Natural killer cell (primary cell): ENCODE data around the gene CPSF4L. TPM values are rescaled to one million over a fixed set of nuclear protein-coding genes. Genes with fewer than 3 reads are reported as not detected.

ENCODE experiments used
- ATAC-seq, 3 donors: fragments of 150-1000 bp in 2 of 3; fragments of 200-7000 bp in 1 of 3; cut with Tn5 transposase; 1 replicate in 1 of 3; 2 replicates in 2 of 3; pipeline ENCODE4 v1.10.0; 2021; ENCODE audit warnings: mild to moderate bottlenecking in 2 of 3, moderate library complexity in 2 of 3
- DNase-seq, 2 donors: peaks; one replicate each; pipeline versions ENCODE4 v3.0.0 to v3.0.0-alpha.2; 2013 to 2021; ENCODE audit warnings: mixed read lengths in 1 of 2
- H3K27ac ChIP-seq: one replicate; pipeline ENCODE4 v1.5.1; 2013; ENCODE audit warnings: mild to moderate bottlenecking, low read length
- H3K27me3 ChIP-seq: one replicate; pipeline ENCODE4 v1.6.1; 2013; ENCODE audit warnings: low read length; ENCODE audit not compliant: control insufficient read depth, insufficient read depth
- H3K36me3 ChIP-seq: one replicate; pipeline ENCODE4 v1.6.1; 2013; ENCODE audit warnings: low read length; ENCODE audit not compliant: control insufficient read depth, insufficient read depth
- H3K4me1 ChIP-seq: one replicate; pipeline ENCODE4 v1.6.1; 2013; ENCODE audit warnings: low read length; ENCODE audit not compliant: control insufficient read depth, insufficient read depth
- H3K4me3 ChIP-seq: one replicate; pipeline ENCODE4 v1.5.1; 2013; ENCODE audit warnings: low read length
- H3K9me3 ChIP-seq: one replicate; pipeline ENCODE4 v1.6.1; 2013; ENCODE audit warnings: low read length; ENCODE audit not compliant: control insufficient read depth, insufficient read depth
- H3K27ac Mint-ChIP-seq, 2 donors: one replicate each; pipeline ENCODE4 v1.8.0; 2022; ENCODE audit warnings: mild to moderate bottlenecking in 2 of 2, mixed read lengths in 2 of 2, moderate library complexity in 1 of 2
- H3K27me3 Mint-ChIP-seq, 2 donors: one replicate each; pipeline ENCODE4 v1.8.0; 2022; ENCODE audit warnings: low read depth in 2 of 2, mixed read lengths in 2 of 2
- H3K36me3 Mint-ChIP-seq: one replicate; pipeline ENCODE4 v1.8.0; 2022; ENCODE audit warnings: mixed read lengths
- H3K4me1 Mint-ChIP-seq, 2 donors: one replicate each; pipeline ENCODE4 v1.8.0; 2022; ENCODE audit warnings: mixed read lengths in 2 of 2
- H3K4me3 Mint-ChIP-seq: one replicate; pipeline ENCODE4 v1.8.0; 2022; ENCODE audit warnings: mild to moderate bottlenecking, moderate library complexity, mixed read lengths
- H3K9me3 Mint-ChIP-seq, 2 donors: one replicate each; pipeline ENCODE4 v1.8.0; 2022; ENCODE audit warnings: mixed read lengths in 2 of 2
- WGBS: methylation state at CpG from one replicate; pipeline ENCODE4 v1.1.7; 2013; ENCODE audit warnings: missing lambda C conversion rate; ENCODE audit not compliant: insufficient coverage; 5-methylcytosine and 5-hydroxymethylcytosine counted together
- intact Hi-C: fragments of 100-400 bp; cut with micrococcal nuclease; formaldehyde crosslinking; loops from one replicate; pipeline ENCODE4 v1.14.2; 2022
- total RNA-seq, 4 donors: library from RNA; stranded (reverse); fragments of 120-200 nt in 1 of 4; gene quantifications; one replicate each; pipeline versions ENCODE4 v1.2.3 to v1.2.4, GENCODE V29; 2013 to 2022
- TF ChIP-seq, protein P1 (sequence below): fragments of 200-600 bp; IDR thresholded peaks from one replicate; pipeline ENCODE4 v1.8.0; 2022; ENCODE audit warnings: antibody characterized with exemption

CPSF4L gene
- total RNA-seq, 3 donors from 2014 or later (not counting 1 experiment from before 2014, with no cell fraction given): not detected

DNA sequence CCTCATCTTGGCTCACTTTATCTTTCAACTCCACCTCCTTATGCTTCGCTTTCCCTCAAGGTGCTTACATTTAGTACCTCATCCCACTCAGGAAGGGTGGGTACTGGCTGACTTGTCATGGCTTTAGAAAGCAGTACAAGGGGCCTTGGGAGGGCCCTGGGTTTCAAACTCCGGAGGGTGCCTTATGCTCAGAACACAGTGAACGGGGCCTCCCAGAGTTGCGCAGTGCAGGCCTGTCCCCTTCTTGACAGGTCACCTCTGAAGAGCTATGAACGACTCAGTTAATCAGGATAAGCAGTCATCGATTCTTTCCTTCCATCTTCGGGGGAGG, 62.8 kb downstream of the CPSF4L start:
- Mint-ChIP-seq H3K27me3 (no peaks in the 10 kb centered on the region), H3K9me3 (no peaks in the 10 kb centered on the region), H3K27ac (no peak overlapping the region), H3K4me1 (peaks cover 25 to 38% of the 10 kb centered on the region in 2 donors), H3K4me3 (no peak overlapping the region), H3K36me3 (peaks cover 18% of the 10 kb centered on the region)
- Histone ChIP-seq H3K27me3 (no peaks in the 10 kb centered on the region), H3K9me3 (no peaks in the 10 kb centered on the region), H3K4me1 (peaks cover 5% of the 10 kb centered on the region), H3K36me3 (peaks cover 68% of the 10 kb centered on the region), H3K4me3 (no peak overlapping the region), H3K27ac (no peak overlapping the region)
- TF ChIP-seq, protein P1, sequence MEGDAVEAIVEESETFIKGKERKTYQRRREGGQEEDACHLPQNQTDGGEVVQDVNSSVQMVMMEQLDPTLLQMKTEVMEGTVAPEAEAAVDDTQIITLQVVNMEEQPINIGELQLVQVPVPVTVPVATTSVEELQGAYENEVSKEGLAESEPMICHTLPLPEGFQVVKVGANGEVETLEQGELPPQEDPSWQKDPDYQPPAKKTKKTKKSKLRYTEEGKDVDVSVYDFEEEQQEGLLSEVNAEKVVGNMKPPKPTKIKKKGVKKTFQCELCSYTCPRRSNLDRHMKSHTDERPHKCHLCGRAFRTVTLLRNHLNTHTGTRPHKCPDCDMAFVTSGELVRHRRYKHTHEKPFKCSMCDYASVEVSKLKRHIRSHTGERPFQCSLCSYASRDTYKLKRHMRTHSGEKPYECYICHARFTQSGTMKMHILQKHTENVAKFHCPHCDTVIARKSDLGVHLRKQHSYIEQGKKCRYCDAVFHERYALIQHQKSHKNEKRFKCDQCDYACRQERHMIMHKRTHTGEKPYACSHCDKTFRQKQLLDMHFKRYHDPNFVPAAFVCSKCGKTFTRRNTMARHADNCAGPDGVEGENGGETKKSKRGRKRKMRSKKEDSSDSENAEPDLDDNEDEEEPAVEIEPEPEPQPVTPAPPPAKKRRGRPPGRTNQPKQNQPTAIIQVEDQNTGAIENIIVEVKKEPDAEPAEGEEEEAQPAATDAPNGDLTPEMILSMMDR: no peak
- no peak for ATAC-seq
- no peak for DNase-seq
- WGBS: 99% methylated on average over 6 of the region's 7 CpGs
- intact Hi-C loops: no loop called here

Other genes with a start within 250 kb of the CPSF4L start
- 10 to 100 TPM; 32.6 to 44.9 (median 39.4) TPM for gene SLC39A11, start 169.2 kb downstream of the CPSF4L start, total RNA-seq
- not detected for gene SSTR2, start 96.9 kb downstream of the CPSF4L start, total RNA-seq
- 10 to 100 TPM; 64.1 to 73.2 (median 68.3) TPM for gene COG1, start 68.8 kb downstream of the CPSF4L start, total RNA-seq
- 1 to 10 TPM; 2.5 to 9.6 (median 4.4) TPM for gene CDC42EP4, start 50.1 kb upstream of the CPSF4L start, total RNA-seq